HG03060 (cell line): ENCODE measurements around the gene TALDO1.
A peak's percentile ranks its signal among the peaks of the same experiment; 100 is the strongest.

Experiments
- ATAC-seq: cut with Tn5 transposase; IDR thresholded peaks from one replicate; pipeline ENCODE4 v1.9.1; 2021; ENCODE audit warnings: low read depth, moderate number of reproducible peaks; ENCODE audit not compliant: unreplicated experiment

TALDO1 gene

GRCh38 chr11:747158-748006 is at the start of gene TALDO1:
TALDO1 (plus strand) TSS chr11:747464; CDS start chr11:747482, 18 bp downstream.
- ATAC-seq: peak; percentile 69

DNA sequence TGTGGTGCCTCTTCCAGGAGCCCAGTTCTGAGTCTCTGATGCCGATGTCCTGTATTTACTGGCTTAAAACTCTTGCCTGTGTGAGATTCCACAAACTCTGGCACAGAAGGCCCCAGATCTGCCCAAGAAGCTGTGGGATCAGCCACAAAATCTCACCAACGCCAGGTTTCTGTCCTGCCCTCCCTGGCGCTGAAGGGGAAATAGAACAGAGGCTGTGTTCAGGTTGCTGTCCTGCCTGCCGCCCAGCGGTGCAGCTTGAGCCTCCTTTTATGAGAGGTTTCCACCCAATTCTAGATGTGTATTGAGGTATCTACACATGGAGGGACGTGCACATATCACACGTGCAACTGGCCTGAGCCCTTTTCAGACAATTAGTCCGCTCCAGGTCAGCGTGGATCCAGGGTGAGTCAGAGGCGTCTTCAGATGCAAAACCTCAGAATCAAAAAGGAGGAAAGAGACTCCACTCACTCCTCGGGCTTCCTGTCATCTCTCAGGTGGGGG is 49.4 kb upstream of the TALDO1 start:
- ATAC-seq: no peak

- no peak for ATAC-seq
Measured at GRCh38 chr11:698493-699115, 48.7 kb upstream of the TALDO1 start.

GRCh38 chr11:699116-699508 is 48.2 kb upstream of the TALDO1 start:
- ATAC-seq: no peak

DNA sequence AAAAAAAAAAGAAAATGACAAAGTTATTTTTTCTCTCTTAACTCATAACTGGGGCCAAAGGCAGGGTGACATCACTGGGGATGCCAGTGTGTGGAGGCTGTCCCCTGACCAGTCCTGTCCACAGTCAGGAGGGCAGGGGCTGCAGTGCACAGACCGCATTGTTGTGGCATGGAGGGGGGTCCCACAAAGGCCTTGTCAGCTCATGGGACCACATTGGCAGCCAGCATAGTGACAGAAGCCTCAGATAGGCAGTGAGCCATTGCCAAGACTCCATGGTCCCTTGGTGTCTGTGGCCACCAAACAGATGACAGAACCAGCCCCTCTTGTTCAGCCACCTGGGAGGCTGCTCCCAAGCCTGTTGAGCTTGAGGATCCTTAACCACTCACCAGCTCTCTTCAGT is 47.5 kb upstream of the TALDO1 start:
- ATAC-seq: no peak

DNA sequence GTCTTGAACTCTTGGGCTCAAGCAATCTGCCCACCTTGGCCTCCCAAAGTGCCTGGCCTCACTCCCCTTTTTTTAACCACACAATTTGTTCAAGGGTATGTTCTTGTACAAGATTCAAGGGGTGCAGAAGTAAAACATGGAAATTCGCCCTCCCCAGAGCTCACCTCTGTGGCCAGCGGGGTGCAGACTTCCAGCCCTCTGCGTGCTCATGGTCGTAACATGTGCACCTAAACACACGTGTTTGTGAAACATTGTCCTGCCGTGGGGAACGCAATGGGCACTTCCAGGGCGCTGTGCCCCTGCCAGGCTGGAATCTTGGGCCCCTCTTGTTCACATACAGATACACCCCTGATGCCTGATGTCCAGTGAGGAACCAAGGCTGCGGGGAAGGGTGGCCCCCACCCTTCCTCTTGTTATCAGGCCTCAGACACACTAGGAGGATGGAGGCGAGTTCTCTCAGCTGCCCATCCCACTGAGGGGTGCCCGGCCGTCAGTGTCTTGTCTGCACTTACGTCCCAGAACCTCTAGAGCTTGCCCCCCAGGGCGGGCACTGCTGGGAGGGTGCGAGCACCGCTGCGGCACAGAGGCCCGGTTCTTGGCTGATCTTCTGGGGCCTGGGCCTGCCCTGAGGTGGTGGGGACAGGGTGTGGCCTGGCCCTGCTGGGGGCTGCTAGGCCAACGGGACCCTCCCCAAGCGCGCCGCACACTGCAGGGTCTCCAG is 45.4 kb upstream of the TALDO1 start:
- ATAC-seq: no peak

DNA sequence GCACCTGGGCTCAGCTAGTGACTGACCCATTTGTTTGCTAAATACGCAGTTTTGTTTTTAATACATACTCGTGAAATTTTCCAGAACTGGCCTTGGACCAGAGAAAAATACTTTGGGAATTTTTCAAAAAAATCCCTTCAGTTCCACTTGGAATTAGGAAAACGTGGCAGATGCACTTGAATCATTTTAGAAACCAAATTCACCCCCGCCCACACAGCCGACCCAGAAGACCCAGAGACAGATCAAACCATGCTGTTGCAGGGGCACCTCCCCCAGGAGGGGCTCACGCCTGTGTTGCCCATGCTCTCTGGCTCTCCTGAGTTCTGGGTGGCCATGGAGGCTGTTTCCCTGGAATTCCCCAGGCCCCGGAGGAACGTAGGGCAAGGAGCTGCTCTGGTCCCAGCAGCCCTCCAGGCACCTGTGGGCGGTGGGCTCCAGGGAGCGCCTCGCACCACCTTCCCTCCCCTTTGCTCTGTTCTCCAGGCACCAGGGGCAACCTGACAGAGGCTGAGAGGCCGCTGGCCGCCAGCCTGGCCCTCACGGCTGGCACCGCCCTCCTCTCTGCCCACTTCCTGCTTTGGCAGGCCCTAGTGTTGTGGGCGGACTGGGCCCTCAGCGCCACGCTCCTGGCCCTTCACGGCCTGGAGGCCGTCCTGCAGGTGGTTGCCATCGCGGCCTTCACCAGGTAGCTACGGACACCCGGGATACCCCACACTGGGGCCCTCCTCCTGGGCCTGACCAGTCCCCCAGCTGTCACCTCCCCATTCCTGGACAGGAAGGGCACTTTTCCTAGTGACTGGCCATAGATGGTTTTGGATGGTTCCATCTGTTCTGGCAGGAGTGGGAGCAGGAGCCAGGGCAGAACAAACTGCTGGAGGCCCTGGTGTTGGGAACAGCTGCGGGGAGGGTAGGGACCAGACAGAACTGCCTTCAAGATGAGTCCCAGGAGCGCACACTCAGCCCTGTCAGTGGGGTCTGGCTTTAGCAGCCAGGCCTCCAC is 44.5 kb upstream of the TALDO1 start:
- ATAC-seq: no peak

GRCh38 chr11:703506-703905 is 43.8 kb upstream of the TALDO1 start:
- no peak for ATAC-seq

- ATAC-seq: no peak
Measured at GRCh38 chr11:704228-704674, 43.0 kb upstream of the TALDO1 start.

DNA sequence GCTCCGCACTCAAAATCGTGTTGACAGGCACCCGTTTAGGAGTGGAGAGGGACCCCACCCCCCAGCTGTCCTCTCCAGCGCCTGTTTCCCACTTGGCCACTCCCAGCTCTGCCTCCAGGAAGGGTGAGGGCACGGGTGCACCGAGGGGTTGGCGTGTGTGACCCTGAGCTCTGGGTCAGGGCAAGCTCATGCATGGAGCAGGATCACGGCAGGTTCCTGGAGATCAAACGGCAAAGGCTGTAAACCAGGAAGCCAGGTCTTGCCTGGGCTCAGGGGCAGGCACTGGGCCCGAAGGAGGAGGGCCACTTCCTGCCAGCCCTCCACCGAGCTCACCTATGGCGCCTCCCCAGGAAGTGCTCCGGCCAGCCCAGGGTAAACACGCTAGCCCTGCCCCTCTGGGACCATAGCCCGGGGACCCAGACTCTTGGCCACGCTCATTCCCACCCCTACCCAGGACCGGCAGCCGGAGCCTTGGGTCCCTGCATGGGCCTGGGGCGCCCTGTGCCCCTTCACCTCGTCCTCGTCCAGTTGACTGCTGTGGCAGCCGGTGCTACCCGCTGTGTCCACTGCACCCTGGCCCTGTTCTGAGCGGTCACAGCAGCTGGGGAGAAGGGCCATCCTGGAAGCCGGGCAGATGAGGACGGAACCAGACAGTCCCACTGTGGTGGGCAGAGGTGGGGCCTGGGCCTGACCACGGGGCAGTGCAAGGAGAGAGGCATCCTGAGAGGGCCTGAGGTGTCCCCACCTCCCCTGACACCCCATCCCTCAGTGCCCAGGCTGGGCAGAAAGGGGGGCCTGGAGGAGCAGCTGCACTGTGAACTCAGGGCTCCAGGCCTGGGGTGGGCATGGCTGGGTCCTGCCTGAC is 42.3 kb upstream of the TALDO1 start:
- ATAC-seq: no peak

- ATAC-seq: no peak
Measured at GRCh38 chr11:705646-706438, 41.4 kb upstream of the TALDO1 start, which contains the start of gene EPS8L2. EPS8L2 (plus strand) TSS chr11:706231; CDS start chr11:709408, 3,177 bp downstream.

DNA sequence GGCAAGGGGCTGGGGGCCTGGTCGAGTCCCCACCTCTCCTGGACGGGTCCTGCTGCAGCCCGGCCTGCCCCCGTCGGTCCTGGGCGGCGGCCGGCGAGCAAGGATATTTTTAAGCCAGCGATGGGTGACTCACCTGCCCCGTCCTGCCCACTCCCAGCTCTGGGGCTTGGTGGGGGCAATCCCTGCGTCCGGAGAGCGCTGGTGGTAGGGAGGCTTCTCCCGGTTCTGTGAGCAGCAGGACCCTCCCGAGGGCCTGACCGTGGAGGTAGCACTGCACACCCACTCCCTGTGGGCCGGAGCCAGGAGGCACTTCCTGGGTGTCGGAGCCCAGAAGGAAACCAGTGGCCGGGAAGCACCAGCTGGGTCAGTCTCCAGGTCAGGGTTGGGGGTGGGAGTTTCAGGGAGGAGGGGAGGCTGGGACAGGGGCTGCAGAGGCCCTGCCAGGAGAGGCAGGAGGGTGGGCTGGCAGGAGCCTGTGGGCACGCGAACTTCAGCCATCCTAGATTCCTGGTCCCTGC is 40.8 kb upstream of the TALDO1 start:
- no peak for ATAC-seq

DNA sequence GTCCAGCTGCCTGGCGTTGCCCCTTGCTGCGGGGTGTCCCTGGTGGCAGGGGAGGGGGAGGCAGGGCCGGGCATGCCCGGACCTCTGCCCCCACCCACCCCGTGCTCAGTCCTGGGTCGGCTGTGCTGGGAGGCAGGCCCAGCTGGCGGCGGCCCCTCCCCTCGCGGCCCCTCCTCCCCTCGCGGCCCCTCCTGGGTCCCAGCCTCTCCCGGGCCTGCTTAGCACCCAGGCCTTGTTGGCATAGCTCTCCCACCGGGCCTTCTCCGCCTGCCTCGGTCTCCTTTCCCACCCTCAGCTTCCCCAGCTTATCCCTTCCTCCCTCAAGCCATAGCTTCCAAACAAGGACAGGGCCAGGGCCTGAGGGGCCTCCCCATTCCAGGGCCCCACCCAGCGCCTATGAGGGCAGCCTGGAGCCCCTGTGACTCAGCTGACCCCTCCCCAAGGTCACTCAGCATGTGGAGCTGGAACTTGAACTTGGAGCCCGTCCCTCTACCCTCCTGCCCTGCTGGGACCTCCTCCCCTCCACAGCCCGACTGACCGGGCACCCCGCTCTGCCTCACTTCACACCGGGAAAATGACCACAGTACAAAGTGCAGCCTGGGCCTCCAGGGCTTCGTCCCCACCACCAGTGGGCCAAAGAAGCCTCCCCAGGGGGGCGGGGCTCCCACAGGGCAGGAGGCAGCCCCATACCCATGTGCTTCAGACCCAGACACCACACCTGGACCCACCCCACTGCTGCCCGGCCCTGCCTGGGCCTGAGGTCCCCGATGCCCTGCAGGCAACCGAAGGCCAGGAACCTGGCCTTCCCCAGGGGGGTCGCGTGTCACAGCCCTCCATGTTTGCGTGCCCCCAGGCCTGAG is 40.1 kb upstream of the TALDO1 start:
- no peak for ATAC-seq

GRCh38 chr11:707817-708420 is 39.3 kb upstream of the TALDO1 start:
- ATAC-seq: no peak

GRCh38 chr11:708511-708910 is 38.8 kb upstream of the TALDO1 start:
- no peak for ATAC-seq

- no peak for ATAC-seq
Measured at GRCh38 chr11:709109-709997, 37.9 kb upstream of the TALDO1 start.
